HG03097 (cell line): ENCODE measurements around the gene RPN1.
"Not testable (repeated sequence)": the region's sequence is repeated elsewhere in the genome, so short reads cannot be mapped to it uniquely, and the experiment has no call there.

Source experiments
- ATAC-seq: cut with Tn5 transposase; IDR thresholded peaks from one replicate; pipeline ENCODE4 v1.9.1; 2021; ENCODE audit not compliant: unreplicated experiment, low FRiP score

The RPN1 gene

DNA sequence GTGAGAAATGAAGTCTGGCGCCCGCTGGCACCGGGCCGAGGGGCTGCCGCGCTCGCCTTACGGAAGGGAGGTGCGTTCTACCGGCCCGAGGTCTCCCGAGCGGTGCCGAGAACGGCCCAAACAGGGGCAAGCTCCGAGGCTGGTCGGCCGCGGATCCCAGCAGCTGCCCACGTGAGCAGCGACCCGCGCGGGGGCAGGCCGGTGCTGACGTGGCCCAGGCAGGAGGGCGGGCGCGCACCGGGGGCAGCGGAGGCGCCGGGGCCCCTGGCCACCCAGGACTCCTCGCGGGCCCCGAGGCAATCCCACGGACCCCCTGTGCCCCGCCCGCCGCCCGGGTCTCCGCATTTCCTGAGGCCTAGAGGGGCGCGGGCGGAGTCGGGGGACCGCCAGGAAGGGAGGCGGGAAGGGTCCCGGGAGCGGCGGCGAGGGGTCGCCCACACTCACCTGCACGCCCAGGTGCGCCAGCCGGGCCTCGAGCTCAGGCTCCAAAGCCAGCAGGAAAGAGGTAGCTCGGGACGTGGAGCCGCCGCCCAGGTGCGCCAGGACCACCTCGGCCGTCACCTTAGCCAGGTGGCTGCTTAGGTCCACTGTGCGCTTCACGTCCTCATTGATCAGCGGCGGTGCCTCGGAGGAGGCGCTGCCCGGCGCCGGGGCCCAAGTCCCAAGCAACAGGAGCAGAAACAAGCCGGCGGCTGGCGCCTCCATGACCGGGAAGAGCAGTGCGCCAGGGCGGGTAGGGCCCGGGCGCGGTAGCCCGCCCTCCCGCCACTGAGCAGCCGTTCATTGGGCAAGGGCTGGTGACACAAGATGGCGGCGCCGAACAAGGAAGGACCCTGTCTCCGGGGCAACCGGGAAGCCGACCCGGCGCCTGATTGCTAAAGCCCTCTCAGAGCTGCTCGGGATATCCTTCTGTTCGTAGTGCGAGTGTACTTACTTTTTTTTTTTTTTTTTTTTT lies at the start of gene RPN1:
Gene RPN1 (minus strand): TSS at position 723 of the 955 bp plus-strand sequence. CDS start 18 bp downstream, at position 705.
- peak; percentile 94 for ATAC-seq

DNA sequence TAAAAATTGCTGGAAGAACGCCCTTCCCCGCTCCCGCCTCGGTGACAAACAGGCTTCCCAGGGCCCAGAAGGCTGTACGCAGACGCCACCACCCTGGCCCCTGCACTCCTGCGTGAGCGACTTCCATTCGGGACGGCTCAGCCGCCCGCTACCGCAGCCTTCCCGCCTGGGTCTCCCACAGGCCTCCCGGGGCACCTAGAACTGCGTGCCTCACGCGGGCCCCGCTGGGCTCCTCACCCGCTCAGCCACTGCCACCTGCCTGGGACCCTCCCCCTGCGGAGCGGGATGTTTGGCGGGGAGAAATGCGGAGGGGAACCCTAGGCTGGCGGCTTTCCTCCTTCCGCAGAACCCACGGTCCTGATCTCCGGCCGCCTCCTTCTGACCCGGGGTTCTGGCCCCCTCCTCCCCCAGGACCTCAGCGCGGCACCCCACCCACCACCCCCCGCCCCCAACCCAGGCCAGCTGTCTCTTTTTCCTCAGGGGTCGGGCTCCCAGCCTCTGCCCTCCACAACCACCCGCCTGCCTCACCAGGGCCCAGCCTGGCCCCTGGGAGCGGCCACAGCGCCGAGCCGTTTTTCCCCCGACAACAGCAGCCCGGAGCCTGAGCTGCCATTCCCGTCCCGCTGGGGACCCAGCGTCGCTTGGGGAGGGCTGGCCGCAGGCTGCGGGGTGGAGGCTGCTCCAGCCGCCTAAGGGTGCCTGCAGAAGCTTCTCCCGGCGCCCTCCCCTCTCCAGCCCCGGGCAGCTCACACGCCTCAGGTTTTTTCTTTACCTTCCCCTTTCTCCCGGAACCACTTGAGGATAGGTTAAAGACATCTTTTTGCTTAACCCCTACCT lies 47.8 kb upstream of the RPN1 start:
- no peak for ATAC-seq

DNA sequence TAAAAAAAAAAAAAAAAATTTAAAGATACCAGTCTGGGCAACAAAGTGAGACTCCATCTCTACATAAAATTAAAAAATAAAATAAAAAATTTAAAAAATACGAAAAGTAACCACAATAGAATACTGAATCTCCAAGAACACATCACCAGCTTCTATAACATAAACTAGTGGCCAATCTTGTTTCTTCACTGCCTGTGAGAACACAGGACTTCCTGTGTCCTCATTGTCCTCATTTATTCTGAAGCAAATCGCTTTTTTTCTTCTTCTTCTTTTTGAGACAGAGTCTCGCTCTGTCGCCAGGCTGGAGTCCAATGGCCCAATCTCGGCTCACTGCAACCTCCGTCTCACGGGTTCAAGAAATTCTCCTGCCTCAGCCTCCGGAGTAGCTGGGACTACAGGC lies 46.7 kb upstream of the RPN1 start:
- no peak for ATAC-seq

DNA sequence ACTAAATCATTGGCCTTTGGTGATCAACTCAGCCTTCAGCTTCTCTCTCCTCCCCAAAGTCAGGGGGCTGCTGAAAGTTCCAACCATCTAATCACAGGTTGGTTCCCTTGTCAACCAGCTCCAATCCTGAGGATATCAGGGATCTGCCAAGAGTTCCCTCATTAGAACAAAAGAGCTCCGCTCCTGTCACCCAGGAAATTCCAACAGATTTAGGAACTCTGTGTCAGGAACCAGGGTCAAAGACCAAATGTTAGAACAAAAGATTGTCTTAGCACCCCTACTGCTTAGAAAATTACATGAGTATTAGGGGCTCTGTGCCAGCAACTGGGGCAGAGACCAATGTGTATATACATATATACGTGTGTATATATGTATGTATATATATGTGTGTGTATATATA lies 43.1 kb upstream of the RPN1 start:
- no peak for ATAC-seq

DNA sequence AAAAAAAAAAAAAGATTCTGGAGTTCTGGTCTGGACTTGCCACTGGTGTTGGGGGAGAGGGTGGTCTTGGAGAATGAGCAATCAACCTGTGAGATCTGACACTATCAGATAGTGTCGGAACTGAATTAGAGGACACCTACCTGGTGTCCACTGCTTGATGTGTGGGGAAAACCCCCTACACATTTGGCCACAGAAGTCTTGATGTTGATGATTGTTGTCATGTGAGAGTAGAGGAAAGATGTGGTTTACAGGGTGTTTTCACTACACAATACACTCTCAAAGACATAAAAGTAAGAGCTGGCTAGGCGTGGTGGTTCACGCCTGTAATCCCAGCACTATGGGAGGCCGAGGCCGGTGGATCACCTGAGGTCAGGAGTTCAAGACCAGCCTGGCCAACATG lies 38.4 kb upstream of the RPN1 start:
- no peak for ATAC-seq

DNA sequence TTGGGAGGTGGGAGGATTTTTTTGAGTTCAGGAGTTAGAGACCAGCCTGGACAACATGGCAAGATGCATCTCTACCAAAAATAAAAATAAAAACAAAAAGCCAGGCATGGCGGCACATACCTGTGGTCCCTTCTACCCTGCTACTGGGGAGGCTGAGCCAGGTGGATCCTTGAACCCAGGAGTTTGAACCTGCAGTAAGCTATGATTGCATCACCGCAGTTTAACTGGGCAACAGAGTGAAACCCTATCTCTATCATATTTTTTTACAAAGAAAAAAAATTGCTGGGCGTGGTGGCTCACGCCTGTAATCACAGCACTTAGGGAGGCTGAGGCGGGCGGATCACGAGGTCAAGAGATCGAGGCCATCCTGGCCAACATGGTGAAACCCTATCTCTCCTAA lies 35.8 kb upstream of the RPN1 start:
- ATAC-seq: no peak

DNA sequence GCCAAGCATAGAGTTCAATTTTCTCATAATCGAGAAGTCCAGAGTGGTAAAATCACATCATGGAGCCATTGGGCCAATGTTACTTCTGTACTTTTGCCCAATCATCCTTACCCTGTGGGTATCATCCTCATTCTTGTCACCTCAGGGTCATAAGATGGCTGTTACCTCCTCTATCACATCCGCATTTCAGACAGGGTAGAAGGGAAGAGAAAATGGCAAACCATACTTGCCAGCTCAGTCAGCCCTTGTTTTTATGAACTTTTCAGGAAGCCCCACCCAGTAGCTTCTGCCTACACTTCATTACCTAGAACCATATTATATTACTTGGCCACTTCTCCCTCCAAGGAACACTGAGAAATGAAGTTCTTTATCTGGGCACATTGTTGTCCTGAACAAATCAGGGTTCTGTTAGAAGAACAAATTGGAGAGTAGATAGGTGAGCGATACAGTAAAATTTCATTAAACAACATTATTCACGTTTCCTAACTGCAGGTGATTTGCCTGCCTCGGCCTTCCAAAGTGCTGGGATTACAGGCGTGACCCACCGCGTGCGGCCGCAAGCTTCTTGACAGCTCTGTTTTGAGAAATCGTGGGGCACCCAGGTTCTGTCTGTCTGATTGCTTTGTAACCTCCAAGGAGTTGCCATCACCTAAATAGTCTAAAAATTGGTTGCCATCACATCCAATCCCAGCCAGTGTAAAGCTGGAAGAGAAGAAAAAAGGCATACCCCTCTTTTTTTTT lies 34.5 kb upstream of the RPN1 start:
- no peak for ATAC-seq

DNA sequence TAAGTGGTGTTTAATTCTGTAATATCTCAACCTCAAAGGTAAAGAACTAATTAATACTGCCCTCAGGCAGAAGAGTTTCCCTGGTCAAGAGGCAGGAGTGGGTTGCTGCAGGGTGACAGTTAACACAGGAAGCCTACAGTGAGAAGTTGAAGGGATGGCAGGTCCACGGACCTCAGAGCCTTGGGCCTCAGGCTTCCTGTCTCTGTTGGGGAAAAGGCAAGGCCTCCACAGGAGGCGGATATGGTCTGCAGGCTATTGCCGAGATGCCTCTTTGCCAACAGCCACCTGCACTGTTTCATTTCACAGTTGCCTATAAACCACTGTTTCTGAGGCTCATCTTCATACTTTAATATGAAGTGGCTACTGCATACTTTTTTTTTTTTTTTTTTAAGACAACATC lies 33.3 kb upstream of the RPN1 start:
- no peak for ATAC-seq

DNA sequence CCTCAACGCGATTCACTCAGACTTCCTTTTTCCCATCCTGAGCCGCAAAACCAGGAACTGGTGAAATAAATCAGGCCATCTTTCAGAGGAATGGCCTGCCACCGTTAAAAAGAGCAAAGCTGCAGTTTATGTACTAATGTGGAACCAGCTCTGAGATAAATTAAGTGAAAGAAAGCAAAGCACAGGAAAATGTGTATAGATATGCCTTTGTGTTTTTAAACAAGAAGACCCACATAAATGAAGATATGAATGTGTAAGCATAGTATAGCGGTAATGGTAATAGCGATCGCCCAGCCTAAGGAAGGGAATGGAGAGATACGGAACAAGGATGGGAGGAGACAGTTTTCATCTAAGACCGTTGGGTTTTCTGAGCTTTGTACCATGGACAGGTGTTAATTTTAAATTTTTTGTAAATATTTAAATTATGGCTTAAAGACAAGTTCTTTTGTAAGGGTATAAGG lies 30.8 kb upstream of the RPN1 start:
- no peak for ATAC-seq

DNA sequence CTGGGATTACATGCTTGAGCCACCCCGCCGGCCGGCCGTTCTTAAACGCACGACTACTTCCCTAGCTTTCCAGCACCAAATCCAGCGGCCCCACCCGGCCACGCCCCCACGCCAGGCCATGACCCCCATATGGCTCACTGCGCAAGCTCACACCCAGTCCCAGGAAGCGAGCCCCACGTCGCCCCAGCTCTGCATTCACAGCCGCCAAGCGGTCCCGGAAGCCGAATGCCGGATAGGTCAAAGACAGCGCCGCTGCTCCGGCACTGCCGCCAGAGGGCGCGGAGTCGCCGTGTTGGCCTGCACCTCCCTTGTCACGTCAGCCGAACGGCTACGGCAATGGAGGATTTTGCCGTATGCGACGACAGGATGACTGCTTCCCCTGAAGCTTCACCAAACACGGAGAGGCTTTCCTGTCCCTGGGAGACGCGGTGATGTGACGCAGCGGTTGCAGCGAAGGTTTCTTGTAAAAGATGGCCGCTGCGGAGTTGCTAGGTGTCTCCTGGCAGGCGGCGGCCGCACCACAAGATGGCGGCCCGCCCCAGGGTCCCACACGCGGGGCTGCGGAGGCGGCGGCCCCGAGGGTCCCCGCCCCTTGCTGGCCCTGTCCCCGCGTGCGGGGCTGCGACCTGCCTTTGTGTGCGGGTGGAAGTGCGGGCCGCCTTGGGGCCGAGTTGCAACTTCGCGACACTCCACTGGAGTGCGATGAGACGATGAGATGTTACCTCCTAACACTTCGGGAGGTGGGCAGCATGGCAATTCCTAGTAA lies 30.2 kb upstream of the RPN1 start:
- ATAC-seq: peak; percentile 94

DNA sequence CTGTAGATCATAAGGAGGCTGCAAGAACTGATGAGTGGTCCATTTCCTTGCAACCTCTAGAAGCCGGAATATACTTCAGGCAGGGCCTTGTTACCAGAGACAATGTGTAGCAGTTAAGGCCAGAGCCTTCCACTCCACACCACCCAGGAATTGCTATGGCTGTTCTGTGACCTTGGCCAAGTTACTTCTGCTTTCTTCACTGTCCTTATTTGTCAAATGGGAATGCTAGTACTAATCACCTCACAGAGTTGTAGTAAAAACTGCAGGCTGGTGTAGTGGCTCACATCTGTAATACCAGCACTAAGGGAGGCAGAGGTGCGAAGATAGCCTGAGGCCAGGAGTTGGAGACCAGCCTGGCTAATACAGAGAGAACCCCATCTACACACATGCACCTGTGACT lies 28.7 kb upstream of the RPN1 start:
- no peak for ATAC-seq

DNA sequence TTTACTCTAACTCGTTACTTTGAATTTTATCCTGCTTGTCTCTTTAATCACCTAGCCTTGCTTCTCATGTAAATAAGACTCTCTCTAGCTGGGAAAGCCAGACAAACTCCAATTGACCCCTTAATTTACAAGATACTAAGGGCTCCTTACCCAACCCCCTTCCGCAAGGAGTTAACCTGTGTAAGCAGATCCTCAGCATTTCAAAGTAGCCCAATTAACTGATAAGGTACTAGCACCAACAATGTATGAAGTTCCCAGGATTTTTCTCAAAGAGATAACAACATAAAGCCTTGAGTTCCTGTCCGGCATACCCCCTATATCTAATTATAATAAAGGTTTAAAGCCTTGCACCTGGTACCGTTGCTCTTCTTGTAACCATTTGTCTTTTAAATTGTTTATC lies 25.2 kb upstream of the RPN1 start:
- not testable (repeated sequence) for ATAC-seq

DNA sequence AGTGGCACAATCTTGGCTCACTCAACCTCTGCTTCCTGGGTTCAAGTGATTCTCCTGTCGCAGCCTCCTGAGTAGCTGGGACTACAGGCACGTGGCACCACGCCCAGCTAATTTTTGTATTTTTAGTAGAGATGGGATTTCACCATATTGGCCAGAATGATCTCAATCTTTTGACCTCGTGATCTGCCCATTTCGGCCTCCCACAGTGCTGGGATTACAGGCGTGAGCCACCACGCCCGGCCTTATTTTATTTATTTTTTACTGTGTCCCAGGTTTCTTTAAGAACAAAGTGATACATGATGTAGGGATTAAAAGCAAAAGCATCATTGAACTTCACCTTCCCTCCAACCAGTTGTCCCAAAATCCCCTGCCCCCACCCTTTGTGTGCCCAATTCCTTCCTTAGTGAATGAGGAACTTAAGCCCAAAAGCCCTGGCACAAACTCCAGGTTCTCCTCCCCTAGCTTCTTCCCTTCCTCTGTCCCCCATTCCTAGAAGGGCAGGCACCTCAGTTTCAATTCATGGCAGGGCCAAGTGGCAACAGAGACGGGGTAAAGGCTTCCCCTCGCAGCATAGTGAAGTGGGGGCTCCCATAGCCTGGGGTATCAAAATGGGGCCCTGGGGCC lies 23.7 kb upstream of the RPN1 start:
- no peak for ATAC-seq

DNA sequence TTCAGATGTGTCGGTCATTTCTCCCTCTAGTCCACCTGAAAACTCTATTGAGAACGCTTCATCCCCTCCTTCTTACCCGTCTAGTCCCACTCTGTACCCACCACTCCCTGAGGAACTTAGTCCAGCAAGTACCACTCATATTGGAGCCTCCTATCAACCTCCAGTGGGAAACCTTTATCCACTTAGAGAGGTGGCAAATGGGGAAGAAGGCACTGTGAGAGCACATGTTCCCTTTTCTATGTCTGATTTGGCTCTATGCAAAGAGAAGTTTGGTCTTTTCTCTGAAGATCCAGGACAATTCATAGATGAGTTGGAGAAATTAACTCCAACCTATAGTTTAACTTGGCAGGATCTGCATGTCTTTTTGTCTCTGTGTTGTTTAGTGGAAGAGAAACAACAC lies 17.0 kb upstream of the RPN1 start:
- no peak for ATAC-seq

DNA sequence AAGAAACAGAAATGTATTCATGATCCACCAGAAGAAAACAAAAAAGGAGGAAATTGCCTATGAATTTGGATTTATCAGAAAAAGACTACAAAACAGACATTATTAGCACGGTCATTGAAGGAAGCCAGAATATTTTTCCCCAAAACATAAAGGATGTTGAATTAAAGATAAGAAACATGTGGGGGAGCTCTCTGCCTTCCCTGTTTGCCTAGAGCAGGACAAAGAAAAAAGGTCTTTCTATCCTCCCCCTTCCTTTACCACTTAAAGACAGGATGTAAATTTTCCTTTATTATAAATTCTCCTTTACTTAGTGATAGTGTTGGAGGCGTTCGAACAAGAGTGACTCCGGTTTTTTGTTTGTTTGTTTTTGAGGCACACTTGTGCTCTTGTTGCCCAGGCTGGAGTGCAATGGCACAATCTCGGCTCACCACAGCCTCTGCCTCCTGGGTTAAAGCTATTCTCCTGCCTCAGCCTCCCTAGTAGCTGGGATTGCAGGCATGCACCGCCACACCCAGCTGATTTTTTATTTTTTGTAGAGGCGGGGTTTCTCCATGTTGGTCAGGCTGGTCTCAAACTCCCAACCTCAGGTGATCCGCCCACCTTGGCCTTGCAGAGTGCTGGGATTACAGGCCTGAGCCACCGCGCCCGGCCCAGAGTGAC lies 14.9 kb upstream of the RPN1 start:
- ATAC-seq: no peak

DNA sequence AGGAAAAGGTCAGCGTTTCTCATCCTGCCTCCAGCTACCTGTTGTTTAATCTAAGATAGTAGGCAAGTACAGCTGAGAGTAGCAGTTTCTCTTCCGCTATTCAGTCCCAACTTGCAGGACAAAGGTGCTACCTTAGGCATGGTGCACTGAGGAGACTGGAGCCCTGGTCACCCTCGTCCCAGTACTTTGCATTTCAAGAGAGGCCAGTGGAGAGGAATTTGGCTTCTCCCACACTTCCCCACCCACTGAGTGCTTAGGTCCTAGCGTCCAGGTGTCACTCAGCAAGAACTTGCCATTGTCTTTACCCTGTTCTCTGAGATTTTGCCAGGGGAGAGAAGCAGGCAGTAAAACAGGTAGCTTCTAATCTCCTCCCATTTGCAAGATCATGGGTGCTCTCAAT lies 12.5 kb upstream of the RPN1 start:
- ATAC-seq: no peak

DNA sequence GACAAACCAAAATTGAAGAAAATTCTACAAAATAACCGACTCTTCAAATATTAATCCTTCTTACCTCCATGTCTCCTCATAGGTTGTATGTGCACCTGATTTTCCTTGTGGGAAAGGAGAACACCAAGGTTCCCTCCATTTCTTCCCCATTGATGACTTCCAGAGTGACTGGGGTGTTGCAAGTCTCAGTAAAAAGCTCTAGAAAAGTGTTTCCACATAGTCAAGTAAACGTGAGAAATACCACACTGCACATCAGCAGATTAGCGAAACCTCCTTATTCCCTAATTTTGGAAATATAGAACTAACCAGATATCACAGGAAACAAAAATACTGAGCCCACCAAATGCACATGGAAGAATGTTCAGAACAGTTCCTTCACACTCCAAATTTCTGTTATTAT lies 4.9 kb upstream of the RPN1 start:
- ATAC-seq: no peak

DNA sequence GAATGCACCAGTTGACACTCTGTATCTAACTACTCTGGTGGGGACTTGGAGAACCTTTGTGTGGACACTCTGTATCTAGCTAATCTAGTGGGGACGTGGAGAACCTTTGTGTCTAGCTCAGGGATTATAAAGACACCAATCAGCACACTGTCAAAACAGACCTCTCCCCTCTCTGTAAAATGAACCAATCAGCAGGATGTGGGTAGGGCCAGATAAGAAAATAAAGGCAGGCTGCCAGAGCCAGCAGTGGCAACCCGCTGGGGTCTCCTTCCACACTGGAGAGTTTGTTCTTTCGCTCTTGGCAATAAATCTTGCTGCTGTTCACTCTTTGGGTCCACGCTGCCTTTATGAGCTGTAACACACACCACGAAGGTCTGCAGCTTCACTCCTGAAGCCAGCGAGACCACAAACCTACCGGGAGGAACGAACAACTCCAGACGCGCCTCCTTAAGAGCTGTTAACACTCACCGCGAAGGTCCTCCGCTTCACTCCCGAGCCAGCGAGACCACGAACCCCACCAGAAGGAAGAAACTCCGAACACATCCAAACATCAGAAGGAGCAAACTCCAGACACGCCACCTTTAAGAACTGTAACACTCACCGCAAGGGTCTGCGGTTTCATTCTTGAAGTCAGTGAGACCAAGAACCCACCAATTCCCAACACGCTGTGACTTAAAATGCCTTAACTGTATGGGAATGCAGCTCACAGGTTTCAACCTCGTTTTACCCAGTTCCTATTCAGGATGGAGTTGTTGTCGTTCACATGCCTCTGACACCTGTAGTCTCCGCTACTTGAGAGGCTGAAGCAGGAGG lies 3.6 kb upstream of the RPN1 start:
- ATAC-seq: not testable (repeated sequence)
